Dermis blood vessel endothelial cell (primary cell): ENCODE results near the gene BRMS1. TPM values are rescaled to one million over a fixed set of nuclear protein-coding genes. Genes with fewer than 3 reads are reported as not detected.

Experiments
- DNase-seq: peaks from one replicate; pipeline ENCODE4 v3.0.0; 2010
- total RNA-seq: library from RNA; depleted of rRNA; stranded (reverse); fragments of >200 nt; gene quantifications from 2 replicates; pipeline ENCODE4 v1.2.3, GENCODE V29; 2014

BRMS1 gene
- total RNA-seq, 1 donor from 2014 or later = 71.8 TPM

DNA sequence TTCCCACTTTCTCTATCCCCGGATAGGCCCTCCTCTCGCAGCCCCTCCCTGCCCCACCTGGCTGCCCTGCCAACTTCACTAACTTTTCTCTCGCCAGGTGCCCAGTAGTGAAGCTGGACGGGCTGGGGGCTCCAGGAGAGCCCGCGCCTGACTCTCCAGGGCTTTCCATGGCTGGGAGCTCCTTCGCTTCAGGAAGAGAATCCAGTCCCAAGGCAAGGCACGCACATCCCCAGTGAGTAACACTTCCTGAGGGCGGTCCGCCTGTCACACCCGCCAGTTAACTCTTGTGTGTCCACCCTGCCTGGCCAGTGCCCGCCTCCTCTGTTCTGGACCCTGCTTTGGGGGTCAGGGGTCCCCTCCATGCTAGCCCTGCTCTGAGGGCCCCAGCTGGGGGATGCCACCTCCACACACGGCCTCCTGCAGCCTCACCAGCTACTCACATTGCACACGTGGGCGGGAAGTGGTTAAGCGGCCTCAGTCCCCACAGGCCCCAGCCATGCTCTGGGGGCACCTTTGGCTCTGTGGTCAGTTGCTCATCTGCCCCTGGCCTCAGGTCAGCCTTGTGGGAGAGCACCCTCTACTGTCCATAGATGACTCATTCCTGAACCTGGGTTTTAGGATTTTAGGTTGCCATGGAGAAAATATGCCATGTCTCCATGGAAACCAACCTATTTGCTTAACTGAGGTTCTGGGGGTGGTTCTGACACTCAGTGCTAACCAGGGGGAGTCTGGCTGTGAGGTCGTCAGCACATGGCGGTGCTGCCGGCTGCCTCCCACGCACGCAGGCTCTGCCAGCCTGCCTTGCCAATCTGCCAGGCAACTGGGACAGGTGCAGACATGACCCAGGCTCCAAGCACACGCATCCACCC is 8.4 kb downstream of the BRMS1 start, which contains the start of gene RIN1:
Gene RIN1, minus strand, starts transcription at position 201 of the 869 bp plus-strand sequence. Its CDS starts 32 bp downstream, at position 169.
- DNase-seq = peak; percentile 91

- DNase-seq = peak; percentile 60
These were observed 9.2 kb downstream of the BRMS1 start for GRCh38 chr11:66335531-66336233.

DNA sequence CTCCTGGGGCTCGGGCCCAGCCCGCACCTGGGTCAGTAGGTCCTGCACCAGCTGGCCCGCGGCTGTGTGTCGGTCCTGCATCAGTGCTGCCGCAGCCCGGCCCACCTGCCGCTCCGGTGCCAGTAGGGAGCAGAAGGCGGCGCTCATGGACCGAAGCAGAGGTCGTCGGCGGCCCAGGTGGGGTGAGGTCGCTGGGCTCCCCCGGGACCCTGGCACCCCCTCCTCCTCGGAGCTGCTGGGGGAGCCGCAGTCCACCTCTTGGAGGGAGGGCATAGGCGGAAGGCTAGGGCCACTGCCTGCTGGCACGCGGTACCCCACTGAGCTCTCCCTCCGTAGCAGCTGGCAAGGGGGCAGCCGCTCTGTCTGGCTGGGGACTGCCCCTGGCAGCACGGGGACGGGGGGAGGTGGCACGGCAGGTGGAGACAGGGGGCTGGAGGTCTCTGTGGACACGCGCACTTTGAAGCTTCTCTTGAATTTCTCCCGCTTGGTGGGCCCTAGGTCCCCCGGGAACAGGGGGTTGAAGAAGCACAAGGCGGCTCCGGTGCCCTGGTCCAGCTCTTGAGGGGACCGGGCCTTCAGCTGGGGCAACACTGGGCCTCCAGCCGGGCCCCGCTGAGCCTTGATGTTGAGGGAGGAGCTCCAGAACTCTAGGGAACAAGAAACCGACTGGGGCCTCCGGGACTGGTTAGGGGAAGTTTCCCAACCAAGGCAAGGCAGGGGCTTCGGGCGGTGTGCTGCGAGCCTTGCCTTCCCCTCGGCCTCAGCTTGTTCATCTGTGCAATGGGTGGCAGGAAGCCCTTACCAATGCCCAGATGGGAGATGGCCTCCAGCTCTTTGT is 10.1 kb downstream of the BRMS1 start:
- no peak for DNase-seq

DNA sequence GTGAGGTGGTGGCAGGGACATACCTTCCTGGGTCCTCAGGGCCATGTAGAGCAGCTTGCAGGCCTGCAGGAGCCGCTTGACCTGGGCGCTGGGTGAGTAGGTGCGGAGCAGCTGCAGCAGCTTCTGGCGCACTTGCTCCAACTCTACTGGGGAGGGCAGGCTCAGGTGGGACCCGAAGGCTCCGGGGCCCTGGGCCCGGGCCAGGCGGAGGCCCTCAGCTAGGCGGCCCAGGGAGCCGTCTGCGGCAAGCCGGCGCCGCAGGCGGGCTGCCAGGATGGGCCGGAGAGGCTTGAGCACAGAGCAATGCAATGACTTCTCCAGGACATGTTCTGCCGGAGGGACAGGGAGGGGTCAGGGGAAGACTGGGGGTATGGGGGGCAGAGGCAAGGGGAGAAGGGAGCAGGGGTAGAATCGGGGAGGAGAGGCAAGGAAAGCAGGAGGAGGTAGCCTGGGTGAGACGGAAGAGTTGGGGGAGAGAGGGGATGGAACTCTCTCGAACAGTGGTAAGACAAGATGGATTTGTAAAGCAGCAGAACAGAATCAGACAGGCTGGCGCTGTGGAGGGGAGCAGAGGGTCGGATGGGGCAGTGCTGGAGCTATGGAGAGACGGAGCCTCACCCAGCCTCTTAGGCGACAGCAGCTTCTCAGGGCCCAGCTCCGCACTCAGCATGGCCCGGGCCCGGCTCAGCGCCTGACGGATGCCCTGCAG is 10.9 kb downstream of the BRMS1 start:
- DNase-seq = no peak

DNA sequence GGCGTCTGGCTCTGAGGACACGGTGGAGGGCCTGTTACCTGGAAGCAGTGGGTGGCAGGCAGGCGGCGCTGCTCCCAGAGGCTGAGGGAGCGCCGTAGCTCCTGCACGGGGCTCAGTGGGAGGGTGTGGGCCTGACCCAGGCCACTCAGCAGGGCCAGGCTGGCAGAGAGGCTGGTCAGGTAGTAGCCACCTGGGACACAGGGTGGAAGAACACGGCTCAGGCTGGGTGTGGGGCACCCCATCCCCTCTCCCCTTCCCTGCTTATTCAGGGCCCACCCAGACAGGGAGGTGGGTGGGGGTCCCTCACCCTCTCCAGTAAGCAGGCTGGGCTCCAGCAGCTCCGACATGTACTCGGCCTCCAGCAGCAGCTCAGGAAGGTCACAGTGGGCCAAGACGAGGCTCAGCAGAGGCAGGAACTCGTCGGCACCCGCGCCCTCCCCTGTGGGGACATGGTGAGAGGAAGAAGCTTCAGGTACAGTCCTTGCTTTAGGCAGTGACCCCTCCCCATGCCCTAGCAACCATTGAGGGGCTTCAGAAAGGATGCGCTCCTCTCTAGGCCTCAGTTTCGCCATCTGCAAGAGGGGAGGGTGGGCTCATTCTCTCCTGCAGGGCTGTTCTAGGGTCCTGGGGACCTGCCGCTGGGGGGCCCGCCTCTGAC is 11.6 kb downstream of the BRMS1 start:
- DNase-seq = no peak

- DNase-seq = no peak
These were observed 12.3 kb downstream of the BRMS1 start for GRCh38 chr11:66332371-66333219.

- no peak for DNase-seq
These were observed 13.1 kb downstream of the BRMS1 start for GRCh38 chr11:66331542-66332370.

- DNase-seq = no peak
These were observed 14.0 kb downstream of the BRMS1 start for GRCh38 chr11:66330931-66331330.

- DNase-seq = no peak
These were observed 15.7 kb downstream of the BRMS1 start for GRCh38 chr11:66329165-66329673.

DNA sequence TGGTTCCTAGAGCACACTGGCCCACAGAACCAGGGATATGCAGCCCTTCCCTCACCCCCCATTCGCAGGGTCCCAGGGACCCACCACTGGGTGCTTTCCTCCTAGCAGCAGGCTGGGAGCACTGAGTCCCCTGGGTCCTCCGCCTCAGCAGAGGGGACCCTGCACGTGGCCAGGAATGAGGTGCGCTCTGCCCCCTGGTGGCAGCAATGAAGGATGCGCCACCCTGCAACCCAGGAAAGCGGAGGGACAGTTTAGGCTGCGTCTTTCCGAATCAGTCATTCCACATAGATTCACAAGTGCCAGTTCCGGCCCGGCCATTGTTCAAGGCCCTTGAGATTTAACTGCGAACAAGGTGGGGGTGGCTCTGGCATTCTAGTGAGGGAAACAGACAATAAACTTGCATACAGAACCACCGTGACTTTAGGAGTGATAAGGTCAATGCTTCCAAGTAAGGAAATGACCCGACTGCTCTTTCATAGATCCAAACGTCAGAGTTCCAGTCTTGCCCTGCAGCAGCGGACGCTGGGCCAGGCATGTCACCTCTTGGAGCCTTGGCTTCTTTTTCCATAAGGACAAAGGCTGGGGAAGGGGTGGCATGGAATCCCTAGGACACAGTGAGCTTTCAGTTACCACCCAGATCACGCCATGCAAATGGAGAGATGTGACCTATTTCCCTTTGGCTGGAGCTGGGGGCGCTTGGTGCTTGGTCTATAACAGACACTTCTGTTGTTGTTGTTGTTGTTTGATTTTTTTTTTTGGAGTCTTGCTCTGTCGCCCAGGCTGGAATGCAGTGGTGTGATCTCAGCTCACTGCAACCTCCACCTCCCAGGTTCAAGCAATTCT is 16.4 kb downstream of the BRMS1 start:
- peak; percentile 80 for DNase-seq

GRCh38 chr11:66328031-66328301 is 16.9 kb downstream of the BRMS1 start:
- no peak for DNase-seq

DNA sequence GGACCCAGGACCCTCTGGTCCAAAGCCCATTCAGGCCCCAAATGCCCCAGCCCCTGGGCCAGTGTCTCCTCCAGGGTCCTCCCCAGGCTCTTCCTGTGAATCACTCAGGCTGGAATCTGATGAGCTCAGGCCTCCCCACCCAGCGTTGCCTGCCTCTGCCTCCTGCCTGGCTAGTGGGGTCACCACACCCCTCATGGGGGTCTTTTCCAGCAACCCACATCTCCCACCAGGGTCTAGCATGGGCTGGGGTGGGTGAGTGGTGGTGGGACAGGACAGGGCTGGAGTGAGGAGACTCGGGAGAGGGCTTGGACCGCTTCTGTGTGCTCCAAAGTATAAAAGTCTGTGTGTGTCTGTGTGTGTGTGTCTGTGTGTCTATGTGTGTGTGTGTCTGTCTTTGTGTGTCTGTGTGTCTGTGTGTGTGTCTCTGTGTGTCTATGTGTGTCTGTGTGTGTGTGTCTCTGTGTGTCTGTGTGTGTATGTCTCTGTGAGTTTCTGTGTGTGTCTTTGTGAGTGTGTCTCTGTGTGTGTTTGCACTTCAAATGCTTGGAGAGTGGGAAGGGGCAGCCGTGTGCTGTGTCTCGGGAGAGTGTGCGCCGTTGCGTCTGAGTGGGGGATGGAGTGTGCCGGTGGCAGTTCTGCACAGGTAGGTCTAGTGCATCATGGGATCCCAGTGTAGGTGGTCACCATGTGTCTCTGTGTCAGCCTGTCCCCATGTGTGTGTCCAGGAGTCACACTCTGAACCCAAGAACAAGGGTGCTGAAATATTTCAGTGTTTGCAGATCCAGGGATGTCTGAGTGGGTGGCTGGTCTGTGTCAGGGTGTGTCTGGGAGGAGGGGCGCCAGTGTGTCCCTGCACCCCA is 17.5 kb downstream of the BRMS1 start:
- DNase-seq = no peak

DNA sequence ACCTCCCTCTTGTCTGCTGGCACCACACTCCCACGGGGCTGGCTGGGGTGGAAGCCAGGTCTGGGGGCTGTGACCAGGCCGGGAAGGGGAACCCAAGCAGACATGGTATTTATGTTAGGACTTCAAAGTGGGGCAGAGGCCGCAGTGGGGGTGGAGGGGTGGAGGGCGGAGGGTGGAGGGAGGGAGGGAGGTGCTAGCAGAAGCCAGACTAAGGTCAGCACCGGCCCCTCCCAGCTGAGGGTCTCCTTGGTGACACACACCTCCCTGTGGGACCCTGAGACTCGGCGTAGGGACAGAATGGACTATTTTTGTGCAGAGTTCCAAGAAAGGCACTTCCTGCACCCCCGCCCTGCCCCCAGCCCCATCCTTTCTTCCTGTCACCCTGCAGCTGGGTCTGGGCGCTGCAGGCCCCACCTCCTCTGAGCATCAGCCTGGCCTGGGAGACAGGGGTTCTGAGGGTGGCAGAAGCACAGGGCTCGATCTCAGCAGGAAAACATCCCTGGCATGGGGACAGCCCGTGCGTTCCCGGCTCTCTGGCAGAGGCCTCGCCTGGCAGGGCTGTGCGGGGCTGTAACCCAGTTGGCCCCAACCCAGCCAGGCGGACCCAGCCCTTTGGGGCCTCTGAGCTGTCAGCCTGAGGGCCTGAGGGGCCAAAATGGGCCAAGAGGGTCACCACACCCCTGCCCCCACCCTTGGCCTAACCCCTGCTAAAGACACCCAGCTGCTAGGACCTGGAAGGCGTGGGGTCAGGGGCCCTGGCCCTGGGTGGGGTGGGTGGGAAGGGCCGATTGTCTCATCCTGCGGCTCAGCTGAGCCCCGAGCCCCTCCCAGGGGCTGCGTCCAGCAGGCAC is 18.4 kb downstream of the BRMS1 start:
- no peak for DNase-seq

GRCh38 chr11:66325263-66325671 is 19.6 kb downstream of the BRMS1 start:
- DNase-seq = no peak

GRCh38 chr11:66324664-66325063 is 20.2 kb downstream of the BRMS1 start:
- no peak for DNase-seq

GRCh38 chr11:66323684-66324083 is 21.2 kb downstream of the BRMS1 start:
- no peak for DNase-seq
